Measurements from ENCODE around the gene NUDCD2.
"Not testable (repeated sequence)": the region's sequence is repeated elsewhere in the genome, so short reads cannot be mapped to it uniquely, and the experiment has no call there.

Gene NUDCD2

GRCh38 chr5:163401271-163401670 lies 58.6 kb downstream of the NUDCD2 start:
- TF ChIP-seq ZNF384 (IDR thresholded peaks at IDR 0.05) (no peak), FOXA1 (IDR thresholded peaks at IDR 0.05) (no peak), NFRKB (IDR thresholded peaks at IDR 0.05) (no peak), CTBP1 (IDR thresholded peaks at IDR 0.05; ENCODE audit: borderline replicate concordance) (no peak), L3MBTL2 (conservative IDR thresholded peaks at IDR 0.05) (no peak), BHLHE40 (IDR thresholded peaks at IDR 0.05; ENCODE audit: borderline replicate concordance) (no peak), ARNT (IDR thresholded peaks at IDR 0.05) (no peak), PKNOX1 (IDR thresholded peaks at IDR 0.05) (no peak), FOXK2 (IDR thresholded peaks at IDR 0.05) (no peak)
- POLR2A ChIA-PET, result no interaction called here
- CTCF ChIA-PET, result no interaction called here
- no peak for DNase-seq (ENCODE audit: extremely low spot score)

- POLR2A ChIA-PET, result interaction anchor here (0.9 kb wide), 1 partner anchor 37 kb away, joined by 3 read pairs; the partner anchor contains the start of gene CCNG1
- DNase-seq (ENCODE audit: extremely low spot score), result no peak
- CTCF ChIA-PET, result no interaction called here
- TF ChIP-seq SUZ12 (IDR thresholded peaks at IDR 0.05) (no peak), NFRKB (IDR thresholded peaks at IDR 0.05) (no peak), SP1 (IDR thresholded peaks at IDR 0.05) (no peak), BHLHE40 (IDR thresholded peaks at IDR 0.05; ENCODE audit: borderline replicate concordance) (no peak)
These were observed 60.0 kb downstream of the NUDCD2 start for GRCh38 chr5:163399923-163400322.

- POLR2A ChIA-PET, result no interaction called here
- DNase-seq (ENCODE audit: extremely low spot score), result no peak
- CTCF ChIA-PET, result interaction anchor here (3.2 kb wide), 1 partner anchor 12 kb away, joined by 12 read pairs; no protein-coding TSS in a partner anchor
- TF ChIP-seq FOXM1 (IDR thresholded peaks at IDR 0.05; ENCODE audit: borderline replicate concordance) (no peak), L3MBTL2 (conservative IDR thresholded peaks at IDR 0.05) (no peak), TARDBP (IDR thresholded peaks at IDR 0.05) (no peak), SUZ12 (IDR thresholded peaks at IDR 0.05) (no peak), LEF1 (IDR thresholded peaks at IDR 0.05; ENCODE audit: borderline replicate concordance) (no peak), FOXA1 (IDR thresholded peaks at IDR 0.05) (no peak)
These were observed 62.5 kb downstream of the NUDCD2 start for GRCh38 chr5:163397354-163397753.

GRCh38 chr5:163396818-163397340 lies 63.0 kb downstream of the NUDCD2 start:
- CTCF ChIA-PET, result interaction anchor here (3.2 kb wide), 1 partner anchor 12 kb away, joined by 12 read pairs; no protein-coding TSS in a partner anchor
- DNase-seq (ENCODE audit: extremely low spot score); POLR2A ChIA-PET: not testable (repeated sequence)
